IMR-90 (cell line): ENCODE measurements around the gene GABRR3. TPM values are rescaled to one million over a fixed set of nuclear protein-coding genes. Genes with fewer than 3 reads are reported as not detected.

Source experiments
- ATAC-seq: fragments of 200-7000 bp; cut with Tn5 transposase; 2 replicates; pipeline ENCODE4 v1.9.1; 2020; ENCODE audit warnings: low read depth, mild to moderate bottlenecking, moderate library complexity
- BruUV-seq: library from RNA; stranded (reverse); fragments of 400-500 nt; replicated peaks from 2 replicates; lab custom pipeline; 2021; lab: Mats Ljungman, UMichigan
- CTCF ChIA-PET: fragments of 300-600 bp; formaldehyde crosslinking; extraction: SDS; loops from one replicate; lab custom pipeline; 2021; ENCODE audit warnings: antibody characterized with exemption; lab: Yijun Ruan, JAX
- POLR2A ChIA-PET: fragments of 300-600 bp; sonication (Branson Sonifier 250); formaldehyde crosslinking; loops from one replicate; lab custom pipeline; 2022; ENCODE audit warnings: antibody characterized with exemption; ENCODE audit not compliant: unreplicated experiment; lab: Charles Lee
- DNase-seq: peaks from one replicate; pipeline ENCODE4 v3.0.0; 2013
- H2AFZ ChIP-seq: replicated peaks from 2 replicates; pipeline ENCODE3; 2013; ENCODE audit warnings: low read length, mild to moderate bottlenecking; ENCODE audit not compliant: poor library complexity
- H2AK5ac ChIP-seq: 2 replicates; pipeline ENCODE4 v1.6.1; 2013; ENCODE audit warnings: low read depth, low read length, inconsistent platforms
- H2AK9ac ChIP-seq: replicated peaks from 2 replicates; pipeline ENCODE3; 2013; ENCODE audit warnings: mild to moderate bottlenecking, low read depth, low read length, moderate library complexity; ENCODE audit not compliant: poor library complexity
- H2BK120ac ChIP-seq: 2 replicates; pipeline ENCODE4 v1.6.1; 2013; ENCODE audit warnings: low read depth, low read length, inconsistent platforms
- H2BK15ac ChIP-seq: 3 replicates; pipeline ENCODE4 v1.6.1; 2013; ENCODE audit warnings: low read depth, low read length, inconsistent platforms
- H2BK20ac ChIP-seq: 2 replicates; pipeline ENCODE4 v1.6.1; 2013; ENCODE audit warnings: low read depth, mild to moderate bottlenecking, inconsistent platforms, low read length, moderate library complexity
- H2BK5ac ChIP-seq: 2 replicates; pipeline ENCODE4 v1.6.1; 2013; ENCODE audit warnings: mild to moderate bottlenecking, low read depth, low read length, inconsistent platforms; ENCODE audit not compliant: poor library complexity, severe bottlenecking
- H3K14ac ChIP-seq: replicated peaks from 2 replicates; pipeline ENCODE4 v1.6.1; 2013; ENCODE audit warnings: low read depth, low read length, inconsistent platforms
- H3K18ac ChIP-seq: 2 replicates; pipeline ENCODE4 v1.6.1; 2013; ENCODE audit warnings: low read depth, low read length, control low read depth
- H3K23ac ChIP-seq: 2 replicates; pipeline ENCODE4 v1.6.1; 2013; ENCODE audit warnings: low read depth, low read length, inconsistent platforms
- H3K27ac ChIP-seq: 2 replicates; pipeline ENCODE4 v1.5.1; 2013; ENCODE audit warnings: mild to moderate bottlenecking, control low read depth, low read length; ENCODE audit not compliant: insufficient read depth
- H3K27me3 ChIP-seq: 2 replicates; pipeline ENCODE4 v1.6.1; 2013; ENCODE audit warnings: low read length; ENCODE audit not compliant: control insufficient read depth, insufficient read depth
- H3K36me3 ChIP-seq: 2 replicates; pipeline ENCODE4 v1.6.1; 2013; ENCODE audit warnings: low read length, mixed read lengths; ENCODE audit not compliant: control insufficient read depth, insufficient read depth
- H3K4ac ChIP-seq: 2 replicates; pipeline ENCODE4 v1.6.1; 2013; ENCODE audit warnings: low read depth, low read length, inconsistent platforms
- H3K4me1 ChIP-seq: 2 replicates; pipeline ENCODE4 v1.6.1; 2013; ENCODE audit warnings: low read length, mixed read lengths; ENCODE audit not compliant: control insufficient read depth, insufficient read depth
- H3K4me2 ChIP-seq: 2 replicates; pipeline ENCODE4 v1.6.1; 2013; ENCODE audit warnings: low read depth, mild to moderate bottlenecking, control low read depth, low read length, moderate library complexity
- H3K4me3 ChIP-seq: 2 replicates; pipeline ENCODE4 v1.5.1; 2013; ENCODE audit warnings: low read depth, mild to moderate bottlenecking, control low read depth, low read length, moderate library complexity; ENCODE audit not compliant: insufficient read depth
- H3K56ac ChIP-seq: 2 replicates; pipeline ENCODE4 v1.6.1; 2013; ENCODE audit warnings: low read length, inconsistent platforms; ENCODE audit not compliant: insufficient read depth; ENCODE audit errors: extremely low read depth
- H3K79me1 ChIP-seq, 2 experiments: 2 replicates each; pipeline ENCODE4 v1.6.1; 2013; ENCODE audit warnings: low read length in 2 of 2, inconsistent platforms in 1 of 2, low read depth in 1 of 2
- H3K9ac ChIP-seq: 2 replicates; pipeline ENCODE4 v1.6.1; 2013; ENCODE audit warnings: low read depth, low read length, control low read depth
- H3K9me1 ChIP-seq: 2 replicates; pipeline ENCODE4 v1.6.1; 2013; ENCODE audit warnings: low read length, inconsistent platforms; ENCODE audit not compliant: insufficient read depth
- H3K9me3 ChIP-seq: 2 replicates; pipeline ENCODE4 v1.6.1; 2013; ENCODE audit warnings: low read length; ENCODE audit not compliant: control insufficient read depth, insufficient read depth
- H4K20me1 ChIP-seq: 2 replicates; pipeline ENCODE4 v1.6.1; 2013; ENCODE audit warnings: low read length, inconsistent platforms; ENCODE audit not compliant: insufficient read depth
- H4K5ac ChIP-seq: 2 replicates; pipeline ENCODE4 v1.6.1; 2013; ENCODE audit warnings: mild to moderate bottlenecking, low read depth, low read length, control low read depth
- H4K8ac ChIP-seq, 2 experiments: 2 replicates each; pipeline ENCODE4 v1.6.1; 2013; ENCODE audit warnings: low read depth in 2 of 2, low read length in 2 of 2, control low read depth in 1 of 2, inconsistent platforms in 1 of 2
- H4K91ac ChIP-seq: 2 replicates; pipeline ENCODE4 v1.6.1; 2013; ENCODE audit warnings: low read depth, low read length, inconsistent platforms; ENCODE audit not compliant: insufficient read depth
- CEBPB ChIP-seq: IDR thresholded peaks from 2 replicates; pipeline ENCODE4 v1.6.1; 2012; ENCODE audit warnings: low read depth, low read length, improper control_type of control experiment
- CHD1 ChIP-seq: IDR thresholded peaks from 2 replicates; pipeline ENCODE4 v1.6.1; 2012; ENCODE audit warnings: low read depth, low read length, improper control_type of control experiment
- ELK1 ChIP-seq: fragments of 150-350 bp; IDR thresholded peaks from 2 replicates; pipeline ENCODE4 v1.6.1; 2016; ENCODE audit warnings: low read depth, mild to moderate bottlenecking, low read length, moderate library complexity, borderline replicate concordance
- RFX5 ChIP-seq: IDR thresholded peaks from 2 replicates; pipeline ENCODE4 v1.8.0; 2012; ENCODE audit warnings: low read depth, mild to moderate bottlenecking, low read length, moderate library complexity
- SMC3 ChIP-seq: fragments of 150-350 bp; IDR thresholded peaks from 2 replicates; pipeline ENCODE4 v1.6.1; 2016; ENCODE audit warnings: low read depth, mild to moderate bottlenecking, antibody characterized with exemption, low read length, moderate library complexity
- USF2 ChIP-seq: fragments of 150-350 bp; IDR thresholded peaks from 2 replicates; pipeline ENCODE4 v1.6.1; 2017; ENCODE audit warnings: mild to moderate bottlenecking, antibody characterized with exemption, low read length, low read depth
- WGBS, 2 experiments: methylation state at CpG; one replicate each; pipeline versions ENCODE4 v1.1.5 to v1.1.7; 2013; ENCODE audit warnings: missing lambda C conversion rate in 2 of 2; ENCODE audit not compliant: insufficient read length in 1 of 2; ENCODE audit errors: extremely low coverage in 2 of 2; 5-methylcytosine and 5-hydroxymethylcytosine counted together
- dilution Hi-C: fragments of 300-500 bp; cut with HindIII; formaldehyde crosslinking; loops from one replicate; pipeline ENCODE4 v1.14.3; 2018; ENCODE audit warnings: low sequenced_read_pairs; ENCODE audit not compliant: unreplicated experiment
- in situ Hi-C: fragments of 300-500 bp; cut with MboI; formaldehyde crosslinking; loops from 3 replicates; pipeline ENCODE4 v1.14.3; 2019; ENCODE audit warnings: low sequenced_read_pairs, inconsistent platforms, mixed read lengths
- intact Hi-C: fragments of 100-400 bp; cut with micrococcal nuclease; formaldehyde crosslinking; loops from 2 replicates; pipeline ENCODE4 v1.10.0; 2022
- polyA plus RNA-seq, 3 experiments: library from polyadenylated mRNA; depleted of rRNA; stranded (reverse); fragments of >200 nt; gene quantifications; 2 replicates each; pipeline ENCODE4 v1.2.3, GENCODE V29; 2012; ENCODE audit warnings: low replicate concordance in 1 of 3
- total RNA-seq: library from RNA; depleted of rRNA; stranded (reverse); fragments of >200 nt; gene quantifications from 2 replicates; pipeline ENCODE4 v1.2.3, GENCODE V29; 2012

GABRR3 gene
- total and polyA plus RNA-seq, 2 of the 4 experiments (the other 2 are of a cell fraction) = not detected

- CTCF ChIA-PET = interaction anchor here (0.6 kb wide), 1 partner anchor 155 kb away, joined by 3 read pairs; no protein-coding TSS in a partner anchor
- H3K4me1 ChIP-seq = peaks cover 9% of the 10 kb centered on the region
- H2BK15ac ChIP-seq = no peak overlapping the region
- dilution Hi-C loops = no loop called here
- H2BK120ac ChIP-seq = no peak overlapping the region
- no peak overlapping the region for H4K5ac ChIP-seq
- no peak overlapping the region for H2AFZ ChIP-seq
- intact Hi-C loops = no loop called here
- H3K18ac ChIP-seq = no peak overlapping the region
- no TSS peak for BruUV-seq
- H4K20me1 ChIP-seq = no peaks in the 10 kb centered on the region
- H2BK20ac ChIP-seq = no peak overlapping the region
- whole genome bisulfite sequencing, 2 experiments = 98% methylated on average over 6 of the region's 8 CpGs; no CpG with 5 or more reads in 1 of the 2 experiments
- H2AK5ac ChIP-seq = no peak overlapping the region
- H3K56ac ChIP-seq = no peak overlapping the region
- TF ChIP-seq CHD1 (no peak), USF2 (no peak), ELK1 (no peak), CEBPB (no peak), SMC3 (no peak), RFX5 (no peak)
- in situ Hi-C loops = no loop called here
- H3K27ac ChIP-seq = no peak overlapping the region
- ATAC-seq = no peak
- H4K91ac ChIP-seq = no peak overlapping the region
- peaks cover 15 to 32% of the 10 kb centered on the region in 2 experiments for H3K79me1 ChIP-seq
- no peak overlapping the region for H3K4ac ChIP-seq
- no peak for DNase-seq
- no peak overlapping the region for H3K9ac ChIP-seq
- no peak overlapping the region for H3K4me3 ChIP-seq
- H2AK9ac ChIP-seq = no peak overlapping the region
- H4K8ac ChIP-seq = no peak overlapping the region
- H3K36me3 ChIP-seq = peaks cover 3% of the 10 kb centered on the region
- H3K27me3 ChIP-seq = no peaks in the 10 kb centered on the region
- H2BK5ac ChIP-seq = no peak overlapping the region
- no peak overlapping the region for H3K4me2 ChIP-seq
- POLR2A ChIA-PET = no interaction called here
- no peak overlapping the region for H3K14ac ChIP-seq
- H3K23ac ChIP-seq = no peak overlapping the region
- H3K9me3 ChIP-seq = no peaks in the 10 kb centered on the region
- no peaks in the 10 kb centered on the region; the same call in 1 of the 2 replicates for H3K9me1 ChIP-seq
These were observed 67.1 kb downstream of the GABRR3 start for GRCh38 chr3:97967966-97968365.
